Testis (tissue), 3 donors: ENCODE data around the gene KLF3. TPM values are rescaled to one million over a fixed set of nuclear protein-coding genes. Genes with fewer than 3 reads are reported as not detected.
"Not testable (repeated sequence)": the region's sequence is repeated elsewhere in the genome, so short reads cannot be mapped to it uniquely, and the experiment has no call there.

Experiments used
- DNase-seq: peaks from one replicate; pipeline ENCODE4 v3.0.0-alpha.2; 2019
- H3K27ac ChIP-seq, 2 donors: fragments of 200-600 bp; sonication (generic); one replicate each; pipeline ENCODE4 v1.5.1; 2019
- H3K27me3 ChIP-seq: fragments of 200-600 bp; sonication (generic); one replicate; pipeline ENCODE4 v1.5.1; 2019
- H3K36me3 ChIP-seq: fragments of 200-600 bp; sonication (generic); one replicate; pipeline ENCODE4 v1.5.1; 2017; ENCODE audit warnings: low read depth; ENCODE audit errors: missing control alignments
- H3K4me1 ChIP-seq: fragments of 200-600 bp; sonication (generic); one replicate; pipeline ENCODE4 v1.5.1; 2019
- H3K4me3 ChIP-seq, 2 donors: fragments of 200-600 bp; sonication (generic); one replicate each; pipeline ENCODE4 v1.5.1; 2017 to 2019
- H3K9me3 ChIP-seq: fragments of 200-600 bp; sonication (generic); one replicate; pipeline ENCODE4 v1.5.1; 2017
- CTCF ChIP-seq, 3 experiments: fragments of 450-650 bp in 2 of 3; fragments of 200-600 bp in 1 of 3; sonication (generic) in 1 of 3; IDR thresholded peaks; one replicate each; pipeline ENCODE4 v1.5.1; 2016 to 2019; ENCODE audit warnings: antibody characterized with exemption in 3 of 3, mild to moderate bottlenecking in 2 of 3, moderate library complexity in 1 of 3
- POLR2A ChIP-seq: fragments of 450-650 bp; IDR thresholded peaks from one replicate; pipeline ENCODE4 v1.6.1; 2017; ENCODE audit warnings: antibody characterized with exemption, mild to moderate bottlenecking, moderate library complexity
- WGBS, 2 donors: methylation state at CpG; one replicate each; pipeline ENCODE4 v1.1.5; 2018; 5-methylcytosine and 5-hydroxymethylcytosine counted together
- intact Hi-C: fragments of 100-400 bp; cut with DNase I; formaldehyde crosslinking; loops from one replicate; pipeline ENCODE4 v1.15.1; 2023; ENCODE audit warnings: low total_unique reads
- polyA plus RNA-seq: library from polyadenylated mRNA; stranded (reverse); fragments of 350-450 nt; fragmentation: Illumina TruSeq; extraction: RNeasy Lipid Tissue Mini Kit (QIAGEN cat#74804); gene quantifications from one replicate; pipeline ENCODE4 v1.2.3, GENCODE V29; 2014; ENCODE audit warnings: low read depth, low replicate concordance; ENCODE audit not compliant: insufficient read depth
- total RNA-seq, 2 donors: library from RNA; depleted of rRNA; stranded (reverse); fragments of >200 nt; gene quantifications; one replicate each; pipeline ENCODE4 v1.2.3, GENCODE V29; 2016

The KLF3 gene
- total and polyA plus RNA-seq, 3 donors from 2014 or later: 16.4 to 24.6 (median 21.2) TPM

DNA sequence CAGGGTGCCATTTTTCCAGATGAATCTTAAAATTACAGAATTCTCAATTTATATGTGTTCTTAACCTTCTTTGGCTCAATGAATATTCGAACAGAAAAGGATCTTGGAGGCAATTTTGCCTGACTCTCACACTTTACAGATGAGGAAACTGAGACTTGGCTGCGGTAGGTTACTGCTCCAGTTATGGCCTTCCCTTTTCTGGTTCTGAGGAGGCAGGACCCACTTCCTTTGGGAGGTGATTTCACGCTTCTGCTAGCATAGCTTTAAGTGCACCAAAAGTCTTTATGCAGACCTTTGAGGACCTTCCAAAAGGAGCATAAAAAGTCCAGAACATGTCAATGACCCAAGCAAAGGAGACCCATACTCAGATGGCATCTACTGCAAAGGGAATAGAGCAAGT, 44.7 kb upstream of the KLF3 start:
- no peak for DNase-seq
- H3K4me3 ChIP-seq: no peak overlapping the region
- no peaks in the 10 kb centered on the region for H3K36me3 ChIP-seq
- H3K9me3 ChIP-seq: no peaks in the 10 kb centered on the region
- no peaks in the 10 kb centered on the region for H3K27me3 ChIP-seq
- intact Hi-C loops: no loop called here
- H3K4me1 ChIP-seq: no peaks in the 10 kb centered on the region
- no peak overlapping the region for H3K27ac ChIP-seq
- no peak for TF ChIP-seq CTCF (IDR thresholded peaks at IDR 0.05)
- TF ChIP-seq POLR2A: no peak
- WGBS, 2 donors: 85 to 92% methylated on average over 3 of the region's 3 CpGs

DNA sequence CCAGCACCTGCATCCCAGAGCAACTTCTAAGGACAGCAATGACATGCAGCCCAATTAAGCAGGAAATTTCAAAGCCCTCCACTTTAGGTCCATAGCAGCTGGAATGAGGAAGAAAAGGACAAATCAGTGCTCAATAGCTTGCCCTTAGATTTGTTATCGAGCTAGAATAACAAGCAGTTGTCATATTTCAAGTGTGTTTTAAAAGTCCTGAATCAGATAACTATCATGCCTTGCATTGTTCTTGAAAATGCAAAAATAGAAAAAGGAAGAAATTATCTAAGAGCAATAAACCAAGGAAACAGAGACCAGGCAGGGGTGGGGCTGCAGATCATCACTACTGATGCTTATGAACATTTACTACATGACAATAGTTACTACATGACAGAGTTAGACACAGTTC, 43.9 kb upstream of the KLF3 start:
- Histone ChIP-seq H3K9me3 (no peaks in the 10 kb centered on the region), H3K4me3 (no peak overlapping the region), H3K4me1 (no peaks in the 10 kb centered on the region), H3K27ac (no peak overlapping the region), H3K36me3 (no peaks in the 10 kb centered on the region), H3K27me3 (no peaks in the 10 kb centered on the region)
- WGBS, 2 donors: 92 to 100% methylated on average over 1 of the region's 1 CpG
- no peak for DNase-seq
- TF ChIP-seq CTCF (IDR thresholded peaks at IDR 0.05): no peak
- TF ChIP-seq POLR2A: no peak
- intact Hi-C loops: no loop called here

GRCh38 chr4:38620527-38621027, 43.4 kb upstream of the KLF3 start:
- no peak overlapping the region for H3K27ac ChIP-seq

GRCh38 chr4:38621028-38621684, 42.8 kb upstream of the KLF3 start:
- H3K27me3 ChIP-seq: no peaks in the 10 kb centered on the region
- 84 to 88% methylated on average over 9 of the region's 9 CpGs for WGBS, 2 donors
- no peaks in the 10 kb centered on the region for H3K4me1 ChIP-seq
- peak; percentile 25 for DNase-seq
- no peaks in the 10 kb centered on the region for H3K36me3 ChIP-seq
- intact Hi-C loops: no loop called here
- no peaks in the 10 kb centered on the region for H3K9me3 ChIP-seq
- no peak overlapping the region for H3K27ac ChIP-seq
- no peak for TF ChIP-seq CTCF (IDR thresholded peaks at IDR 0.05)
- TF ChIP-seq POLR2A: no peak
- H3K4me3 ChIP-seq: no peak overlapping the region

More at GRCh38 chr4:38620527-38621027, 43.4 kb upstream of the KLF3 start:
- no peak for DNase-seq
- WGBS, 2 donors: 68 to 79% methylated on average over 2 of the region's 2 CpGs
- H3K27me3 ChIP-seq: no peaks in the 10 kb centered on the region
- TF ChIP-seq CTCF (IDR thresholded peaks at IDR 0.05) (no peak), POLR2A (no peak)
- H3K4me3 ChIP-seq: no peak overlapping the region
- H3K36me3 ChIP-seq: no peaks in the 10 kb centered on the region
- no peaks in the 10 kb centered on the region for H3K4me1 ChIP-seq
- H3K9me3 ChIP-seq: no peaks in the 10 kb centered on the region
- intact Hi-C loops: no loop called here

- DNase-seq: no peak
- no peak for TF ChIP-seq CTCF (IDR thresholded peaks at IDR 0.05)
- TF ChIP-seq POLR2A: no peak
These were observed 42.2 kb upstream of the KLF3 start for GRCh38 chr4:38621831-38622230.

DNA sequence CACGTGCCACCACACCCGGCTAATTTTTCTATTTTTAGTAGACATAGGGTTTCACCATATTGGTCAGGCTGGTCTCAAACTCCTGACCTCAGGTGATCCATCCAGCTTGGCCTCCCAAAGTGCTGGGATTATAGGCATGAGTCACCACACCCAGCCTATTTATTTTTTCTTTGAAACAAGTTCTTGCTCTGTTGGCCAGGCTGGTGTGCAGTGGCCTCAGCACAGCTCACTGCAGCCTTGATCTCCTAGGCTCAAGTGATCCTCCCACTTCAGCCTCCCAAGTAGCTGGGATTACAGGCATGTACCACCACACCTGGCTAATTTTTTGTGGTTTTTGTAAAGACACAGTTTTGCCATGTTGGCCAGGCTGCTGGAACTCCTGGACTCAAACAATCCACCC, 41.7 kb upstream of the KLF3 start:
- DNase-seq, H3K4me3 ChIP-seq, H3K4me1 ChIP-seq, H3K36me3 ChIP-seq, intact Hi-C loops, H3K9me3 ChIP-seq, H3K27me3 ChIP-seq, H3K27ac ChIP-seq: not testable (repeated sequence)
- WGBS, 2 donors: 93 to 97% methylated on average over 2 of the region's 2 CpGs

More at GRCh38 chr4:38621831-38622230, 42.2 kb upstream of the KLF3 start:
- Histone ChIP-seq H3K4me3 (no peak overlapping the region), H3K9me3 (no peaks in the 10 kb centered on the region), H3K27me3 (no peaks in the 10 kb centered on the region), H3K36me3 (no peaks in the 10 kb centered on the region), H3K27ac (no peak overlapping the region), H3K4me1 (no peaks in the 10 kb centered on the region)
- WGBS, 2 donors: 89 to 94% methylated on average over 6 of the region's 6 CpGs
- intact Hi-C loops: no loop called here
